GM19467 (cell line): ENCODE data around the gene ADCY2.
A peak's percentile ranks its signal among the peaks of the same experiment; 100 is the strongest.

Source experiments
- ATAC-seq: cut with Tn5 transposase; IDR thresholded peaks from one replicate; pipeline ENCODE4 v1.9.1; 2021; ENCODE audit warnings: mild to moderate bottlenecking, moderate library complexity; ENCODE audit not compliant: unreplicated experiment

ADCY2 gene

GRCh38 chr5:7814816-7815215 is 418.9 kb downstream of the ADCY2 start:
- ATAC-seq: no peak

- ATAC-seq: peak; percentile 93
Measured at GRCh38 chr5:7815892-7816534, 420.1 kb downstream of the ADCY2 start.

DNA sequence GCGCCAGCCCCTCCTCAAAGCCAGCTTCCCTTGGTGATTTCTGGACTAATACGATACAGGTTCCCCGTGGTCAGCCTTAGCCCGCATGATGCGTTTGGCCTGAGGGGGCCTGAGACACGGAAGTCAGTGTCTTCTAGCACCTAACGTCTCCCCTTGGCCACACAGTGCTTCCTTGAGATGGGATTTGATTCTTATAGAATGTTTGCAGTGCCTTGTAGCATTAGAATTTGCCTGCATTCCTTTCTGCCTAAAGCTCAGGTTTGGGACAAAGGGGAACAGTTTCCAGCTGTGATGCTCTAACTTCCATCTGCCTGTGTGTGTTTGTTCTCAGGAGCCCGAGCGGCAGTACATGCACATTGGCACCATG is 420.6 kb downstream of the ADCY2 start:
- no peak for ATAC-seq

- ATAC-seq: no peak
Measured at GRCh38 chr5:7822449-7822848, 426.5 kb downstream of the ADCY2 start.

GRCh38 chr5:7823594-7823993 is 427.7 kb downstream of the ADCY2 start:
- no peak for ATAC-seq

- ATAC-seq: no peak
Measured at GRCh38 chr5:7824995-7825394, 429.1 kb downstream of the ADCY2 start.

- no peak for ATAC-seq
Measured at GRCh38 chr5:7825630-7826029, 429.7 kb downstream of the ADCY2 start.

DNA sequence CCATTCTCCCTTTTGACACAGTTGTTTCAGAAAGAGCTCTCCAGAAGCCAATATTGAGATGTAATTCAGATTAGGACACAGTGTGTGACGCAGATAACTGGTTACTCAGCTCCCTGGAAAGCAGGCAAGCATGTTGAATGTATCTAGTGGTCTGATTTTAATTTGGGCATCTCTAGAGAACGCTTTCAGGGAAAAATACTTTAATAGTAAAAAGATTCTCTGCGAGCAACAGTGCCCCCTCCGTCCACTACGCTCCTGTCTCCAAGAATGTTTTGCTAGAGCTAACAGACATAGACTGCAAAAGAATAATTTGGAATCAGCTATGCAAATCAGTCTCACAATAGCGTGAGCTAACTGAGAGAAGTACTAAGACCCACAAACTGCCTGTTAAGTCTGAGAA is 431.7 kb downstream of the ADCY2 start:
- ATAC-seq: no peak

- no peak for ATAC-seq
Measured at GRCh38 chr5:7828269-7828668, 432.3 kb downstream of the ADCY2 start.

DNA sequence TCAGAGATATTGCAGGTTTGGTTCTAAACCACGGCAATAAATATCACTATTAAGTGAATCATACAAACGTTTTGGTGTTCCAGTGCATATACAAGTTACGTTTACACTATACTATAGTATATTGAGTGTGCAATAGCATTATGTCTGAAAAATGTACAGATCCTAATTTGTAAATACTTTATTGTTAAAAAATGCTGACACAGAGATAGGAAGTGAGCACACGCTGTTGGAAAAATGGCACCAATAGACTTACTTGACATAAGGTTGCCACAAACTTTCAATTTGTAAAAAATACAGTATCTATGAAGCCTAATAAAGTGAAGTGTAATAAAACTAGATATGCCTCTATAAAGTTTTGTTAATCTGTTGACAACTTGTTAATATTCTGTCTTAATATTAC is 439.0 kb downstream of the ADCY2 start:
- no peak for ATAC-seq

- ATAC-seq: no peak
Measured at GRCh38 chr5:7837403-7837802, 441.5 kb downstream of the ADCY2 start.

GRCh38 chr5:7842531-7842930 is 446.6 kb downstream of the ADCY2 start:
- no peak for ATAC-seq

DNA sequence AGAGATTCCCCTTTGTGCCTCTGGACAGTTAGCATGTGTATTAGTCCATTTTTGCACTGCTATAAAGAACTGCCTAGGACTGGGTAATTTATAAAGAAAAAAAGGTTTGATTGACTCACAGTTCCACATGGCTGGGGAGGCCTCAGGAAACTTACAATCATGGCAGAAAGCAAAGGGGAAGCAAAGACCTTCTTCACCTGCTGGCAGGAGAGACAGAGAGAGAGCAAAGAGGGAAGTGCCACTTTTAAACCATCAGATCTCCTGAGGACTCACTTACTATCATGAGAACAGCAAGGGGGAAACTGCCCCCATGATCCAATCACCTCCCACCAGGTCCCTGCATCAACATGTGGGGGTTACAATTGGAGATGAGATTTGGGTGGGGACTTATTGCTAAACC is 449.0 kb downstream of the ADCY2 start:
- no peak for ATAC-seq

DNA sequence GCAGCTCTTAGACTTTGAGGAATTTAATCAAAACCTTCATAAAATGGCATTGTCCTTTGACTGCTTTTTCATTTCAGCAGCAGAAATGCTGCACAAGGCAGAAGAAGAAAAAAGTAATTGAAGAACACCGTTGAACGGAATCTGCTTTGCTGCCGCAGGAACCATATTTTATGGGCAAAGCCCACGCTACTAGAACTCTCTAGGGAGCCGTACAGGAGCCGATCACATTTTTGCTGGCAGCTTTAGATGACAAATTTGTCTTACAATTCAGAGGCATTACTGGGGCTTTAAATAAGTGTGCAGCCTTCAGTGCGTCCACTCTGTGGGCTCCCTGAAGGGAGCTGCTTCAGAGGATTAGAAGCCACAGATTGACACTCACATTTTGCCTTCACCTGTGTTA is 449.6 kb downstream of the ADCY2 start:
- ATAC-seq: no peak

DNA sequence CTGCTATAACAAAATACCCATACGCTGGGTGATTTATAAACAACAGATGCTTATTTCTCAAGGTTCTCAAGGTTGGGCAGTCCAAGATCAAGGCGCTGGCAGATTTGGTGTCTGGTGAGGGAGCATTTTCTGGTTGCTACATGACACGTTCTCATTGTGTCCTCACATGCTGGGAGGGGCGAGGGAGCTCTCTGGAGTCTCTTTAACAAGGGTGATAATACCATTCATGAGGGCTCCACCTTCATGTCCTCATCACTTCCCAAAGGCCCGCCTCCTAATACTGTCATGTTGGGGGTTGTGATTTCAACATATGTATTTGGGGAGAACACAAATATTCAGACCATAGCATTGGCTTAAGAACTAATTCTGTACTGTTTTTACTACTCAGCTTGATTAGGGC is 450.4 kb downstream of the ADCY2 start:
- ATAC-seq: no peak

DNA sequence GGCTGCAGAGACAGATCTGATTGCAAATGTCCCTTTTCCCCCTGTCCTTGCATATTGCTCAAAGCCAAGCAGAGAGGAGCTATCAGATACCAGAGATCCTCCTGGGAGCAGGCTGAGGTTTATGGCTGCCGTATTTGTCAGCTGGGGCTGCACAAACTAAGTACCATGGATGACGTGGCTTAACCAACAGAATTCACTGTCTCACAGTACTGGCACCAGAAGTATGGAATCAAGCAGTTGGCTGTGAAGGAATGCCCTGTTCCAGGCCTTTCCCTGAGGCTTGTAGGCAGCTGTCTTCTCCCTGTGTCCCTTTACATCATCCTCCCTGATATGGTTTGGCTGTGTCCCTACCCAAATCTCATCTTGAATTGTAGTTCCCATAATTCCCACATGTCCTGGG is 452.4 kb downstream of the ADCY2 start:
- no peak for ATAC-seq

DNA sequence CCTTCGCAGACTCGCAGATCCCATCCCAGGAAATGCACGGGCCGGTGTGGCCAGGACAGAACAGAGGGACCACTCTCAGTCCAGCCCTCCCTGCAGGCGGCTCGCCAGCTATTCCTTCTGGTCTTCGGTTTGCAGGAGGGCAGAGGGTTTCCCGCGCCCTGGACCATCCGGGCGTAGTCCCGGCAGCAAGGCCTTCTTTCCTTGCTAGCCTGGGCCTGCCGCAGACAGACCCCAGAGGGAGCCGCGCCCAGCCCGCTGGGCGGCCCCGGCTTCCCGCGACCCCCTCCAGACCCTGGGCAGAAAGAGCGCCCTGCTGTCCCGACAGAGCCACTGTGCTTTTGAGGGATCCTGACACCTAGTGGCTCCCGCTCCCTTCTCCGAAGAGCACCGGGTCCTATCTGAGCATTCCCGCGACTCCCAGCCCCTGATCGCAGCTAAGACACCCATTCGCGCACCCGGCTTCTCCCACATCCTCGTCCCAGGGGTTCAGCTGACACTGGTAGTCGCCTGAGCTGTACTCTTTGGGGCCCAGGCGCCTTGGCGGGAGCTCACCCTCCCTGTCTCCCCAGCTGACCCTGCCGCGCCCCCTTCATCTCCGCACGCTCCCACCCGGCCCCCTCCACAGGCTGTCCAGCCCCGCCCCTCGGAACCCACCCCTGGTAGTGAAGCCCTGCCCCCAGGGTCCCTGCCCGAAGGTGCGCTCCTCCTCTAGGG is 453.9 kb downstream of the ADCY2 start:
- ATAC-seq: no peak

- ATAC-seq: no peak
Measured at GRCh38 chr5:7850395-7851239, 454.7 kb downstream of the ADCY2 start, which contains the start of gene CFAP90. Gene CFAP90, minus strand, starts transcription at chr5:7851133. Its CDS starts 112 bp downstream, at chr5:7851021.

DNA sequence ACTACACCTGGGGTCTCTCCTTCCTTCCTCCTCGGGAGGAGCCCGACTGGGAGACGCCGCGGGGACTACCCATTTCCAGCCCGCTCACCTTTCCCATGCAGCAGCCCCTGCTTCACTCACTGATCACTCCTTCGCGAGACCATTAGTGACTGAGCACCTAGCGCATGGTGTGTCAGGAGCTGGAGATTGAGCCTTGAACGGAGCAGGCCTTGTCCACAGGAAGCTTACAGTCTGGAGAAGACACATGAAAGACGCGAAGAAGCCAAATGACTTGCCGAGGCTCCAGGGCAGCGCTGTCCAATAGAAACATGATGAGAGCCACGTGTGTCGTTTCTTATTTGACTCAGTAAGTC is 455.3 kb downstream of the ADCY2 start:
- no peak for ATAC-seq

GRCh38 chr5:7851617-7852289 is 455.8 kb downstream of the ADCY2 start:
- no peak for ATAC-seq

DNA sequence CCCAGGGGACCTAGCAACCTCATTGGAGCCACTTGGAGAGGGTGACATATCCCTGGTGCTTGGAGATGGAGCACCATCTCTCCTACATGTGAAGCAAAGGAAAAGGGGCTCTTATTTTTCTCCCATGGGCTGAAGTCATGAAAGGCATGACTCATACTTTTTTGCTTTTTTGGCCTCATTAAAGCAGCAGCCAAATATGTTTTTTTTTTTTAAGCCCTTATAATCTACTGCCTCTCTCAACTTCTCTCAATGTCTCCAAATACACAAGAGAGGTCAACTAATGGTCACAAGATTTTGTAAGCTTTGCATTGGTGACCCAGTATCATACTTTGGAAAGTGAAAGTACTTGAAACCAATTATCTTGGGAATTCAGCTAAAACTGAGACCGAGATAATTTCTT is 456.6 kb downstream of the ADCY2 start:
- ATAC-seq: no peak
